Right lobe of liver (tissue), 6 donors: ENCODE data around the gene BCOR. TPM values are rescaled to one million over a fixed set of nuclear protein-coding genes. Genes with fewer than 3 reads are reported as not detected.

Source experiments
- ATAC-seq, 4 donors: fragments of 200-7000 bp; cut with Tn5 transposase; one replicate each; pipeline ENCODE4 v1.9.1; 2020; ENCODE audit warnings: mild to moderate bottlenecking in 4 of 4, moderate library complexity in 4 of 4
- DNase-seq, 3 donors: peaks; one replicate each; pipeline ENCODE4 v3.0.0-alpha.2; 2020
- H3K27ac ChIP-seq, 3 donors: fragments of 200-600 bp; one replicate each; pipeline ENCODE4 v1.8.0; 2022
- H3K27me3 ChIP-seq, 2 donors: fragments of 200-600 bp; one replicate each; pipeline ENCODE4 v1.8.0; 2022
- H3K36me3 ChIP-seq, 4 donors: fragments of 200-600 bp; sonication (generic) in 1 of 4; one replicate each; pipeline versions ENCODE4 v1.5.1 to v1.8.0; 2017 to 2022; ENCODE audit warnings: control low read depth in 1 of 4
- H3K4me1 ChIP-seq, 4 donors: fragments of 200-600 bp; sonication (generic) in 1 of 4; one replicate each; pipeline versions ENCODE4 v1.5.1 to v1.8.0; 2017 to 2022; ENCODE audit warnings: control low read depth in 1 of 4
- H3K4me3 ChIP-seq, 3 donors: fragments of 200-600 bp; one replicate each; pipeline ENCODE4 v1.8.0; 2022
- H3K9me3 ChIP-seq, 4 donors: fragments of 200-600 bp; sonication (generic) in 1 of 4; one replicate each; pipeline versions ENCODE4 v1.5.1 to v1.8.0; 2017 to 2022; ENCODE audit warnings: control low read depth in 1 of 4
- POLR2A ChIP-seq: fragments of 450-650 bp; IDR thresholded peaks from one replicate; pipeline ENCODE4 v1.6.1; 2017; ENCODE audit warnings: antibody characterized with exemption, mild to moderate bottlenecking
- whole genome bisulfite sequencing: methylation state at CpG from one replicate; pipeline ENCODE4 v1.1.6; 2018; ENCODE audit warnings: low coverage, low lambda C conversion rate; ENCODE audit not compliant: insufficient coverage; ENCODE audit errors: missing lambda C conversion rate; 5-methylcytosine and 5-hydroxymethylcytosine counted together
- intact Hi-C, 2 donors: fragments of 100-400 bp; cut with DNase I; formaldehyde crosslinking; loops; one replicate each; pipeline versions ENCODE4 v1.11.2 to v1.14.1; 2022
- total RNA-seq, 6 experiments: library from RNA; depleted of rRNA in 2 of 6; stranded (reverse); fragments of >200 nt in 2 of 6; fragmentation: NEBNext Ultra II Directional in 3 of 6; extraction: Animal tissue kit (Norgen Biotek cat#: 25700) in 3 of 6; gene quantifications; one replicate each; pipeline versions ENCODE4 v1.1.0 to v1.2.4, GENCODE V29; 2016 to 2023
- TF ChIP-seq, protein P1 (sequence below), 4 donors: fragments of 200-600 bp in 3 of 4; fragments of 450-650 bp in 1 of 4; IDR thresholded peaks; one replicate each; pipeline versions ENCODE4 v1.5.1 to v1.8.0; 2016 to 2022; ENCODE audit warnings: antibody characterized with exemption in 4 of 4, mild to moderate bottlenecking in 2 of 4
- donor health status: DM: no; HTN: yes; CAD: no.
- donor health status: DM: no; HTN: no; CAD: no.
- donor health status: DM: no; HTN: no; CAD: no.
- donor health status: DM: no; HTN: yes; CAD: no.
- donor health status: DM: no; HTN: yes; CAD: no.

The BCOR gene
- total RNA-seq, 6 experiments from 2014 or later, result 9.4 to 16.6 (median 12.0) TPM

DNA sequence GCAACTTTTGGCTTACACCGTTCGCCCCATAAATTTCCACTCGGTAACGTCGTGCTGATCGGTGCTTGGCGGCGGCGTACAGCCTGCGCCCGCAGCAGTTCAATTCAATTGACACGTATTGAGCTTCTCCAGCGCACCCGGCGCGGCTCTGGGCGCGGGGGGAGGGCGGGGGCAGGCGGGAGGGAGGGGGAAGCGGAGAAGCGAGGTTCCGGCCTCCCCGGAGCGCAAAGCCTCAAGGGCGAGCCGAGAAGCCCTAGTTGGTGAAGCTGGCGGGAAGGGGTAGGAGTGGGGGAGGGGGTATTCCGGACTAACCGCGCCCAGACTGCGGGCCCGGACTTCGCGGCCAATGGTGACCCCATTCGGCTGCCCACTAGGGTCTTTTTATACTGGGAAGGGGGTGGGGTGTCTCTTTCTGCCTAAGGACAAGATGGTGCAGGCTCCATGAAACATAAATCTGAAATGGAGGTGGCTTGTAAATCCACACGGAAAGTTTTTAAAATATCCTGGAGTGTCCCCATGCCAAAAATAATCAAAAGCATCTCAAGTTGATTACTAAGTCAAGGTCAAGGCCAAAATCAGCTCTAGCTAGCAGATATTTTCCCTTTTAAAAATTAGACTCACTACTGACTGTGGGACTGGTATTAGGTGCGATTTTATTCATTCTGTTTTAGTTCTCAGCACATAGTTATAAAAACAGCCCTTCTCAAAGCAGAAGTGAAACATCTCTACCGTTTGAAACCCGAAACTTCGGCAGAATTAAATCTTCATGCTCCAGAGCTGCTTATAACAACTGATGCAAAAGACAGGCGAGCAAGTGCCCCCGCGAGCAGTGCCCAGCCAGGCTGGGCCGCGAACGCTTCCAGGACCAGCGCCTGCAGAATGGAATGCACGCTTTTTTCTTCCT is 1.5 kb upstream of the BCOR start:
- intact Hi-C loops, result loop anchor here in 1 of 2 donors (5.0 kb wide), 1 partner anchor 73 kb away; no protein-coding TSS in a partner anchor
- TF ChIP-seq POLR2A, result no peak
- TF ChIP-seq, protein P1, sequence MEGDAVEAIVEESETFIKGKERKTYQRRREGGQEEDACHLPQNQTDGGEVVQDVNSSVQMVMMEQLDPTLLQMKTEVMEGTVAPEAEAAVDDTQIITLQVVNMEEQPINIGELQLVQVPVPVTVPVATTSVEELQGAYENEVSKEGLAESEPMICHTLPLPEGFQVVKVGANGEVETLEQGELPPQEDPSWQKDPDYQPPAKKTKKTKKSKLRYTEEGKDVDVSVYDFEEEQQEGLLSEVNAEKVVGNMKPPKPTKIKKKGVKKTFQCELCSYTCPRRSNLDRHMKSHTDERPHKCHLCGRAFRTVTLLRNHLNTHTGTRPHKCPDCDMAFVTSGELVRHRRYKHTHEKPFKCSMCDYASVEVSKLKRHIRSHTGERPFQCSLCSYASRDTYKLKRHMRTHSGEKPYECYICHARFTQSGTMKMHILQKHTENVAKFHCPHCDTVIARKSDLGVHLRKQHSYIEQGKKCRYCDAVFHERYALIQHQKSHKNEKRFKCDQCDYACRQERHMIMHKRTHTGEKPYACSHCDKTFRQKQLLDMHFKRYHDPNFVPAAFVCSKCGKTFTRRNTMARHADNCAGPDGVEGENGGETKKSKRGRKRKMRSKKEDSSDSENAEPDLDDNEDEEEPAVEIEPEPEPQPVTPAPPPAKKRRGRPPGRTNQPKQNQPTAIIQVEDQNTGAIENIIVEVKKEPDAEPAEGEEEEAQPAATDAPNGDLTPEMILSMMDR (IDR thresholded peaks at IDR 0.05), result no peak
- peak; percentile 48 to 68 (median 55) for DNase-seq
- Histone ChIP-seq H3K4me3 (peak overlapping the region; percentile 65 to 74 (median 68)), H3K9me3 (no peaks in the 10 kb centered on the region), H3K27ac (peak overlapping the region in 2 of 3 donors; percentile 60 to 87), H3K36me3 (no peaks in the 10 kb centered on the region), H3K4me1 (peaks cover 0 to 11% (median 3%) of the 10 kb centered on the region in 4 donors), H3K27me3 (peaks cover 0 to 4% of the 10 kb centered on the region in 2 donors)
- WGBS, result 15% methylated on average over 33 of the region's 49 CpGs
- peak; percentile 7 to 30 (median 14) for ATAC-seq

DNA sequence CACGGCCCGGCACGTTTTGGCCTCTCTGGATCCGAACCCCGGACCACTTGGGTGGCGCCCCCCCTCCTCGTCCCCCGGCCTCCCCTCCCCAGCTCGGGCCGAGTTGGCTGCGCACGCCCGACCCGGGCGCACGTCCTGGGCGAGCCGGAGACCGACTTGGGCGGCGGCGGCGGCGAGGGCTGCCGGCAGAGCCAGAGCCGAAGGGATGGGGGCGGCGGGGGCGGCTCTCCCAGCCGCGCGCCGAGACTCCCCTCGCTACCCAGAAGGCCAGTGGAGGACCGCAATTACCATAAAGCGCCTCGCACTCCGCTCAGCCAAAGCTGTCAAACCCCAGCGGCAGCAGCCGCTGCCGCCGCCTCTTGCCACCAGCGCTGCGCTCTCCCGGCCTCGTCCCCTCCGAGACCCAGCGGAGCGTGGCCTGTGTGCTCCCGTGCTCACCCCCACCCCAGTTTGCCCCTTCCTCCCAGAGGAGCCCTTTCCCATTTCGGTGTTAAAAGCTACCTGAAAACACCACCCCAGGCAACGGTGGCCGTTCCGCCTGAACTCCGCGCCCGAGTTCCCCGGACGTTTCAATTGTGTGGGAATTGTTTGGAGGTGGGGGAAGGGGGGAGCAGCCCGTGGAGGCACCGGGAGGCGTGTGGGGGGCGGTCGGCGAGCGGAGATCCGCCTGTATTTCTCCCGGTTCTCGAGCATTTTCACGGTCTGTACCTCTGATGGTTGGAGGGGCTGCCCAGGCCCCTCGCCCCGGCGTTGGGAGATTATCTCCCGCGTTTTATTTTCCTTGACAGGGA is 701 bp upstream of the BCOR start:
- WGBS, result 10% methylated on average over 22 of the region's 75 CpGs
- Histone ChIP-seq H3K36me3 (no peaks in the 10 kb centered on the region), H3K27ac (peak overlapping the region; percentile 40 to 87 (median 60)), H3K4me1 (peaks cover 0 to 11% (median 0%) of the 10 kb centered on the region in 4 donors), H3K27me3 (peaks cover 0 to 4% of the 10 kb centered on the region in 2 donors), H3K9me3 (no peaks in the 10 kb centered on the region), H3K4me3 (peak overlapping the region; percentile 65 to 74 (median 68))
- ATAC-seq (peak; percentile 11 to 29 (median 16)), DNase-seq (peak in 2 of 3 donors; percentile 55 to 58)
- peak; percentile 47 for TF ChIP-seq POLR2A
- TF ChIP-seq, protein P1 (IDR thresholded peaks at IDR 0.05), result no peak
- intact Hi-C loops, result loop anchor here in 1 of 2 donors (5.0 kb wide), 1 partner anchor 74 kb away; no protein-coding TSS in a partner anchor

DNA sequence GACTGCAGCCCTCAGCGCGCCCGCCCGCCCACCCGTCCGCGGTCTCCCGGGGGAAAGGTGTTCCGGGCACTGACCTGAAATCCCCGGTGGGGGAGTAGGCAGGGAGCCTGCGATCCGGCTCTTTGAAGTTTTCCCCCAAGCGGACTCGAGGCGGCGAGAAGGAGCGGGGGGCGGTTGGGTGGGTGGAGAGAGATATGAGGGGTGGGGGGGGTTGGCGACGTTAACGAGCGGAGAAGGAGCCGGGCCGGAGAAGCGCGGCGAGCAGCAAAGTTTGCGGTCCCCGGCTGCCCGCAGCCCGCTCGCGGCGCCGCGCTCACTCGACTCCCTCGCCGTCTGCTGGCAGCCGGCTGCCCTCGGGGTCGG is 636 bp downstream of the BCOR start:
- peak overlapping the region; percentile 65 to 74 (median 68) for H3K4me3 ChIP-seq
- peak overlapping the region; percentile 75 to 90 (median 87) for H3K27ac ChIP-seq
- intact Hi-C loops, result loop anchor here in 1 of 2 donors (5.0 kb wide), 1 partner anchor 75 kb away; no protein-coding TSS in a partner anchor
- H3K36me3 ChIP-seq, result no peaks in the 10 kb centered on the region
- ATAC-seq (peak in 1 of 4 donors; percentile 6), DNase-seq (no peak)
- no peaks in the 10 kb centered on the region for H3K9me3 ChIP-seq
- peaks cover 0 to 11% (median 0%) of the 10 kb centered on the region in 4 donors for H3K4me1 ChIP-seq
- TF ChIP-seq, protein P1 (IDR thresholded peaks at IDR 0.05), result no peak
- no peak for TF ChIP-seq POLR2A
- WGBS, result 0% methylated on average over 10 of the region's 42 CpGs
- H3K27me3 ChIP-seq, result peaks cover 0 to 4% of the 10 kb centered on the region in 2 donors

DNA sequence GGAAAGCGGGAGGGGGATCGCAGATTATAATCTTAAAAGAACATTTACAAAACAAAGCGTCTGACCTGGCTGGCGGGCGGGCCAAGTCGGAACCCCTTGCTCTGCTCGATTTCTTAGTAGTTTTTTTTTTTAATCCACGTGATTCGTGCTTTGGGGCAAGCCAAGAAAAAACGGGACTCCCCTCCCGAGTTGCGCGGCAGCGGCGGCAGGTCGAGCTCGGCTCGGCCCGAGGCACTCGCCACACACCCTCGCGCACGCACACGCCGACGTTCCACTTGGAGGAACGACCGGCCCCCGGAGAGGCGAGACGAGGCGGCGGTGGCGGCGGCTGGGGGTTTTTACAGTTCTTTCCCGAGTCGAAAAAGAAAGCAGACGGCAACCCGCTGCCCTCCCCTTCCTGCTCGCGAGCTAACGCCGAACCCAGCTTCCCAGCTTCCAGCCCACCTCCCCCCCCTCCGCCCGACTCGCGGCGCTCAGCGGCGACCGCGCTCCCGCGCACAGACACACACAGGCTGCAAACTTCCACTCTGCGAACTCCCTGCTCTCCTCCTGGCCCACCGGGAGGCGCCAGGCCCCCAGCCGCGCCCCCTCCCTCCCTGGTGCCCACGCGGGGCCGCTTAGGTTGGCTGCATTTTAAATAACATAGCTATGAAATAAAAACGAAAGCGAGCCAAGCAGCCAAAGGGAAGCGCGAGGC is 1.2 kb downstream of the BCOR start:
- Histone ChIP-seq H3K4me3 (peak overlapping the region; percentile 65 to 74 (median 68)), H3K27ac (peak overlapping the region; percentile 75 to 90 (median 87)), H3K4me1 (peaks cover 0 to 11% (median 3%) of the 10 kb centered on the region in 4 donors), H3K27me3 (peaks cover 0 to 4% of the 10 kb centered on the region in 2 donors), H3K36me3 (no peaks in the 10 kb centered on the region), H3K9me3 (no peaks in the 10 kb centered on the region)
- 2% methylated on average over 10 of the region's 66 CpGs for WGBS
- TF ChIP-seq, protein P1 (IDR thresholded peaks at IDR 0.05), result no peak
- TF ChIP-seq POLR2A, result no peak
- intact Hi-C loops, result loop anchor here in 1 of 2 donors (5.0 kb wide), 1 partner anchor 76 kb away; no protein-coding TSS in a partner anchor
- peak; percentile 55 to 68 (median 65) for DNase-seq
- ATAC-seq, result peak; percentile 13 to 30 (median 20)
